GM10248 (cell line): ENCODE data around the gene NATD1.

ENCODE experiments used
- CTCF ChIA-PET: fragments of 300-600 bp; sonication (Branson Sonifier 250); formaldehyde crosslinking; extraction: SDS; loops from one replicate; lab custom pipeline; 2021; ENCODE audit warnings: antibody characterized with exemption; lab: Yijun Ruan, JAX
- POLR2A ChIA-PET: fragments of 350-650 bp; sonication (Branson Sonifier 250); formaldehyde crosslinking; extraction: SDS; loops from one replicate; lab custom pipeline; 2020; ENCODE audit warnings: antibody characterized with exemption; lab: Yijun Ruan, JAX
- DNase-seq: peaks from one replicate; pipeline ENCODE4 v3.0.0; 2012; ENCODE audit errors: extremely low spot score
- CTCF ChIP-seq: IDR thresholded peaks from 2 replicates; pipeline ENCODE4 v1.5.1; 2012; ENCODE audit warnings: mild to moderate bottlenecking, low read depth; ENCODE audit errors: extremely low read depth, missing control alignments, control extremely low read depth

NATD1 gene

GRCh38 chr17:21252289-21252795 is 868 bp downstream of the NATD1 start:
- no peak for DNase-seq
- CTCF ChIA-PET, result interaction anchor here (1.6 to 1.7 kb wide), 2 partner anchors 12 to 35 kb away, joined by 5 read pairs; no protein-coding TSS in a partner anchor
- POLR2A ChIA-PET, result no interaction called here
- no peak for TF ChIP-seq CTCF

DNA sequence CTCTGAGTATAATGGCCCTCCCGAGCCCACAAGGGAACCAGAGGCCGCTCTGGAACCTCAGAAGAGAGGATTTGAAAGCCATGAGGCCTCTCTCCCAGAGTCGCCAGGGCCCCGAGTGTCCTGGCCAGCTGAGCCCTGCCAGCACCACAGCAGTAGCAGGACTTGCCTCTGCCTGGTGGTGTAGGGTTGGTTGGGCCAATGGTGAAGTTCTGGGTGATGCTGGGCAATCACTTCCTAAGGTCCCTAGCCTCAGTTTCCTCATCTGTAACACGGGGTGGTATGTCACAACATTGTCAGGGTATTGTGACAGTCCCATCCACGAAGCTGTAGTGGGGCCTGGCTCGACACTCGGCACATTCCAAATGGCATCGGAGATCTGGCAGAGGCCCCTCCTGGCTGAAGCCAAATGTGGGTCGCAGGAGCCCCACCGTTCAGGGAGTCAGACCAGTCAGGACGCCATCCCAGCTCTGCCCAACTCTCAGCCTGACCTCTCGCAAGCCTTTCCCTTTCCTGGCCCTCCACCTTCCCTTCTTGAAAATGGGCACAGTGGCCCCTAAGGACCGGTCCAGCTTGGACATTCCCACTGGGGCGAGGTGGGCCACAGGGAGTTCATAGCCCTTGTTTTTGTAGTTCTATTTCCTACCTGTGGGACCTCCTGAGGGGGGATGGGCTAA is 1.7 kb downstream of the NATD1 start:
- ChIA-PET POLR2A (no interaction called here), CTCF (interaction anchor here (1.2 to 1.7 kb wide), 3 partner anchors 12 to 36 kb away, joined by 3 to 5 read pairs (median 5); no protein-coding TSS in a partner anchor)
- DNase-seq, result no peak
- TF ChIP-seq CTCF, result no peak

DNA sequence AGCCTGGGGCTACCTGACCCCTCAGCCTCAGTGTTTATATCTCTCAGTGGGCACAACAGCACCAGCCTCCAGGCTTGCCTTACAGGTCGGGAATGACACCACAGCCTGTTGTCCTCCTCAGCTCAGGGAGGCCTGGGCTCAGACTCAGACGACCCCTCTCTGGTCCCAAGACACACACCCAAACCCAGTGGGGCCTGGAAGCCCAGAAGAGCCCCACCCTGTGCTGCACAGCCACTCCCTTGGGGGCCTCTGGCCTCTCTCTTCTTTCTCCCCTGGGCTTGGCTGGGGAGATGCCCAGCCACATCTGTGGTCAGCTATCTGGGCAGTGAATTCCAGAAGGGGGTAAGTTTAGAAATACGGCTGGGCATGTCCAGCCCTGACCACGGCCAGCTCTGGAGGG is 2.4 kb downstream of the NATD1 start:
- CTCF ChIA-PET, result interaction anchor here (1.2 to 1.7 kb wide), 4 partner anchors 11 to 55 kb away, joined by 3 to 5 read pairs (median 4); no protein-coding TSS in a partner anchor
- POLR2A ChIA-PET, result no interaction called here
- no peak for DNase-seq
- no peak for TF ChIP-seq CTCF

DNA sequence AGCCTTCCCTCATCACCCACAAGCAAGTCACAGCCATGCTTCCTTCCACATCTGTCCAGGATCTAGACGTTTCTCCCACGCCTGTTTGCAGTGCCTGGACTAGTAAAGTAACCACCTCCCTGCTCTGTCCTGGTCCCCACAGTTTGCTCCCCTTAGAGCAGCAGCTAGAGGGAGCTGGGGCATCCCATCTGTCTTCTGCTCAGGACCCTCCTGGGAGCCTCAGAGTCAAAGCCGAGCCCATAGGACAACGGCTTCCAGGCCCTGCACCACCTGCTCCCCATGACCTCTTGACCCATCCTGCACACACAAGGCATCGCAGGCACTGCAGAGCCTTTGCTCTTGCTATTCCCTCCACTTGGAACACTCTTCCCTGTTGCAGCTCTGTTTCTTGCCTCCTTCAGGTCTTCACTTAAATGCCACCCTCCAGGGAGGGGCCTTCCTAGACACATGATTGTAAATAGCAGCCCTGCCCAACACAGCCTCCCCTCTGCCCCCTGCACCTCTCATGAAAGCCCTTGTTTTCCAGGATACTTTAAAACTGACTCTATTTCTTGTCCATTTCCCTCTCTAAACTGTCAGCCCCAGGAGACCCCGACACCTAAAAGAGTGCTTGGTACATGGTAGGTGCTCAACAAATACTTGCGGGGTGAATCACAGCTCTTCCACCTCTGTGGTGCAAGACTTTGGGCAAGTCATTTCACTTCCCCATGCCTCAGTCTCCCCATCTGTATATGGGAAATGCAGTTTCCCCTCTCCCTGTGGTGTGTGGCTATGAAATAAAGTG is 3.1 kb downstream of the NATD1 start:
- ChIA-PET CTCF (interaction anchor here (0.6 to 1.7 kb wide), 4 partner anchors 16 to 206 kb away, joined by 3 to 4 read pairs (median 3); no protein-coding TSS in a partner anchor), POLR2A (no interaction called here)
- TF ChIP-seq CTCF, result no peak
- DNase-seq, result no peak

GRCh38 chr17:21249086-21249795 is 4.0 kb downstream of the NATD1 start:
- DNase-seq, result no peak
- ChIA-PET POLR2A (no interaction called here), CTCF (interaction anchor here (0.9 to 1.7 kb wide), 2 partner anchors 37 to 206 kb away, joined by 3 to 4 read pairs; no protein-coding TSS in a partner anchor)
- TF ChIP-seq CTCF, result no peak

GRCh38 chr17:21248500-21248899 is 4.7 kb downstream of the NATD1 start:
- ChIA-PET POLR2A (no interaction called here), CTCF (interaction anchor here (0.9 to 1.7 kb wide), 2 partner anchors 36 to 205 kb away, joined by 3 to 4 read pairs; no protein-coding TSS in a partner anchor)
- no peak for TF ChIP-seq CTCF
- DNase-seq, result no peak
